ENCODE data around the gene UCHL3. TPM values are rescaled to one million over a fixed set of nuclear protein-coding genes. Genes with fewer than 3 reads are reported as not detected.

UCHL3 gene
- total RNA-seq, 4 donors from 2014 or later = 30.6 to 65.1 (median 46.7) TPM

DNA sequence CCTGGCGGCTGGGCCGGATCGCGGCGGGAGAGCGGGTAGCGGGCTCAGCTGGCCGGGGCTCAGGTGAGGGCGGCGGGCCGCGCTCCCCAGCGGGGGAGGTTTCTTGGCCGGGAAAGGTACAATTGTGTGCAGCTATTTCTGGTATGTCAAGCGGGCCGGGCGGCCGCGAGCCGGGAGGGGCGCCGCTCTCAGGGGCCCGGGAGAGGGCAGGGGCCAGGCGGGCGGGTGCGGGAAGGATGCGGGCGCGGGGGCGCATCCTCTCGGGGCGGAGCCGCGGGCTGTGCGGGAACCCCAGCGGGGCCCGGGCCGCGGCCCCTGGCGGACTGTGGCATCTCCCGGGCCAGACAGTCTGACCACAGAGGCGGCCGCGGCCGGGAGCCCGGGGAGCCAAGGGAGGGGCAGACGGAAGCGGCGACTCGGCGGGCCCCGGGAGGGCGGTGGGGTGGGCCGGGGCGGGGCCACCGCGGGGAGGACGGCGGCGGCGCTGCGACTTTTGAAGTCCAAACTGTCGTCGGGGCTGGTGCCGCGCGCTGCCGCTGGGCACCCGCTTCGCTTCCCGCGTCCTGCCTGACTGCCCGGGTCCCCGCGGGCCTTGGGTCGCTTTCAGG, 86.3 kb downstream of the UCHL3 start, which contains the start of gene LMO7:
TSS of gene LMO7 (plus strand) at position 503 of the 608 bp plus-strand sequence. CDS start 328 bp downstream, outside the sequence.
- H3K4me3 ChIP-seq (ENCODE audit: low read depth, poor library complexity, severe bottlenecking) = peak within 1 kb of the TSS; percentile 38
- peak; percentile 16 to 89 for DNase-seq (ENCODE audit: low spot score in 2 of 2)
- TF ChIP-seq, protein P1, sequence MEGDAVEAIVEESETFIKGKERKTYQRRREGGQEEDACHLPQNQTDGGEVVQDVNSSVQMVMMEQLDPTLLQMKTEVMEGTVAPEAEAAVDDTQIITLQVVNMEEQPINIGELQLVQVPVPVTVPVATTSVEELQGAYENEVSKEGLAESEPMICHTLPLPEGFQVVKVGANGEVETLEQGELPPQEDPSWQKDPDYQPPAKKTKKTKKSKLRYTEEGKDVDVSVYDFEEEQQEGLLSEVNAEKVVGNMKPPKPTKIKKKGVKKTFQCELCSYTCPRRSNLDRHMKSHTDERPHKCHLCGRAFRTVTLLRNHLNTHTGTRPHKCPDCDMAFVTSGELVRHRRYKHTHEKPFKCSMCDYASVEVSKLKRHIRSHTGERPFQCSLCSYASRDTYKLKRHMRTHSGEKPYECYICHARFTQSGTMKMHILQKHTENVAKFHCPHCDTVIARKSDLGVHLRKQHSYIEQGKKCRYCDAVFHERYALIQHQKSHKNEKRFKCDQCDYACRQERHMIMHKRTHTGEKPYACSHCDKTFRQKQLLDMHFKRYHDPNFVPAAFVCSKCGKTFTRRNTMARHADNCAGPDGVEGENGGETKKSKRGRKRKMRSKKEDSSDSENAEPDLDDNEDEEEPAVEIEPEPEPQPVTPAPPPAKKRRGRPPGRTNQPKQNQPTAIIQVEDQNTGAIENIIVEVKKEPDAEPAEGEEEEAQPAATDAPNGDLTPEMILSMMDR (IDR thresholded peaks at IDR 0.05) = no peak
- no peak for TF ChIP-seq POLR2A (IDR thresholded peaks at IDR 0.05)
- 0% methylated on average over 11 to 59 of the region's 76 CpGs for WGBS, 2 donors
- intact Hi-C loops (cut with DNase I; ENCODE audit: low total_unique reads) = loop anchor here (2.0 kb wide), 1 partner anchor 47 kb away; no protein-coding TSS in a partner anchor

DNA sequence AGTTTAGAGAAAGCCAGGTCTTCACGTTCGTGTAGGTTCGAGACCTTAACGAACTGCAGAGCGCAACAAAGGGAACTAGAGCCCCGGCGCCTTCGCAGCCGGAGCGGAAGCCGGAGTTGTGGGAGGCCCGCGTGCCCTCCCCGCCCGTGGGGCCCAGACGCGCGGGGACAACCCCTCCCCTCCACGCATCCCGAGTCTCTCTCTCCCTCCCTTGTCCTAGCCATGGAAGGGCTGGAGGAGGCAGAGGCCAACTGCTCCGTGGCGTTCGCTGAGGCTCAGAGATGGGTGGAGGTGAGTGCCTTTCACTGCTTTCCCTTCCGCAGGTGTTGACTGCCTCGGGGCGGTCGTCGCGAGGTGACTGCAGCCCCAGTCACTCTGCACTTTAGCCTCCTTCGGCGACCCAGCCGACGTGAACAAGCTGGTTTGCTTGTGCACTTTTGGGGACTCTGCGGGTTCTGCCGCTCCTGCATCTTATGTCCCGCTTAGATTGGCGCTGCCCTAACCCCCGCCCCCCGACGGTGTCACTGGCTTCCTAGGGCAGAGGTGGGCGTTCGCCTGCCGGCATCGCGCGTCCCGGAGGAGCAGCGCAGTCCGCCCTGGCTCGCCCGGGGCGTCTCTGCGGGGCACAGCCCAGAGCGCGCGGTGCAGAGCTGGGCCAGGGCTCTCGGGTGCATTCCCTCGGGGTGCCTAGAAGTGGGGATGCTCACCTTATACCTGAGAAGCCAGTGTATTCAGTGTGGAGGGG, 87.0 kb downstream of the UCHL3 start:
- DNase-seq (ENCODE audit: low spot score in 2 of 2) = no peak
- TF ChIP-seq, protein P1 (IDR thresholded peaks at IDR 0.05) = no peak
- TF ChIP-seq POLR2A (IDR thresholded peaks at IDR 0.05) = no peak
- WGBS, 2 donors = 1% methylated on average over 31 to 56 of the region's 58 CpGs
- peak overlapping the region; percentile 38 for H3K4me3 ChIP-seq (ENCODE audit: low read depth, poor library complexity, severe bottlenecking)
- intact Hi-C loops (cut with DNase I; ENCODE audit: low total_unique reads) = no loop called here

DNA sequence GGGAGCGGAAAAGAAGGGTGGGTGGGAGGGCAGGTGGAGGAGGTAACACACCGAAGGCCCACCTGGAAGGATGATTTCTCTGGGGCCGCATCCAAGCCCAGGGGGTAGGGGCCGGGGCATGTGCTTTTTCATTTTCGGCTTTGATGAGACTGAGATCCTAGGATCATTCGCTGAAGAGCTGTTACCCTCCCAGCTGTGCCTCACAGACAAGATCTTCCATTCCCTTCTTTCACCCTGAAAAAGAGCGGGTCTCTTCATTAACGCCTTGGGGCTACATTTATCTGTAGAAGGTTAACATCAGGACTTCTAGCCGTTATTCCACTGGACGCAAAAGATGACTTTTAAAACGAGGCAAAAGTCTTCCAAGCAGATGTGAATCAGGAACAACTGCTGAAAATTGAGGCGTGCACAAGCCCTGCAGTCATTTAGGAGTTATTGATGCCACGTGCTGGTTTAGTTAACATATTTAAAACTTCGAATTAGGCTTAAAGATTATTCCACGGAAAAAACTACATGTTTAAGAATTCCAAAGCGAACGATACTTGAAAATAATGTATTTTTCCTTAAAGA, 87.7 kb downstream of the UCHL3 start:
- intact Hi-C loops (cut with DNase I; ENCODE audit: low total_unique reads) = no loop called here
- peak overlapping the region; percentile 7 for H3K4me3 ChIP-seq (ENCODE audit: low read depth, poor library complexity, severe bottlenecking)
- DNase-seq (ENCODE audit: low spot score in 2 of 2) = no peak
- 7 to 16% methylated on average over 17 of the region's 17 CpGs for WGBS, 2 donors
- TF ChIP-seq, protein P1 (IDR thresholded peaks at IDR 0.05) = no peak
- no peak for TF ChIP-seq POLR2A (IDR thresholded peaks at IDR 0.05)

DNA sequence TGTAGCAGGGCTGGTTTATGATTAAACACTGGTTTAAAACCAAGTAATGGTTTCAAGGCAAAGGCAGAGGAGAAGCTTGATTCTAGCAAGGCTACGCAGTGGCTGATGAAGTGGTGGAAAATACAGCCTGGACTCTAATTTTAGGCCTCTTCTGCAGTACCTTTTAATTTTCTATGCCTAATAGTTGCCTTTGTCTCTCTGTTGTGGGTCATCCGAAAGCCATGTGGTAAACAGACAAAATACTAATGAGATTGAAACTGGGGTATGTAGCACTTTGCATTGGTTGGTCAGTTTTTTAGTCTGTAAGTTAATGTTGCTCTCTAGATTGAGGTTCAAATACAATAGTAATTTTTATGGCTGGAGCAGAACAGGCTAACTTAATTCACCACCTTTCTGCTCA, 89.9 kb downstream of the UCHL3 start:
- H3K4me3 ChIP-seq (ENCODE audit: low read depth, poor library complexity, severe bottlenecking) = no peak overlapping the region
- DNase-seq (ENCODE audit: low spot score in 2 of 2) = no peak
- intact Hi-C loops (cut with DNase I; ENCODE audit: low total_unique reads) = no loop called here
- 99% methylated on average over 2 of the region's 2 CpGs for WGBS, 2 donors
- TF ChIP-seq POLR2A (IDR thresholded peaks at IDR 0.05) = no peak
- TF ChIP-seq, protein P1 (IDR thresholded peaks at IDR 0.05) = no peak

DNA sequence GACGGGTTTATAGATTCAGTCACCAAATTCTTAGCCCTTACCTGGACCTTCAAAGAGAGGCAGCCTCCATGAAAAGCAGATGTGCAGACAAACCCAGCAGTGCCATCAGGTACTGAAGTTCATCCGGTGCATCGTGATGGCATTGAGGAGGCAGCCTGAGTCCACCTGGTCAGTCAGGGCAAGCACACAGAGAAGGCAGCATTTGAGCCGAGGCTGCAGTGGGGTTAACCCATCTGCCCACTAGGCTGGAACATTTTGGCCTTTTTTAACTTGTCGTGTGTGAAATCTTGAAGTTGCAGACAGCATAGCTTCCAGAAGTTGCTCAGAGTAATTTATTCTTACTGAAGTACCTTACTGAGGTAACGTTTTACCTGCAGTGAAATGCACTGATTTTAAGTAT, 91.4 kb downstream of the UCHL3 start:
- intact Hi-C loops (cut with DNase I; ENCODE audit: low total_unique reads) = no loop called here
- DNase-seq (ENCODE audit: low spot score in 2 of 2) = no peak
- H3K4me3 ChIP-seq (ENCODE audit: low read depth, poor library complexity, severe bottlenecking) = no peak overlapping the region
- WGBS, 2 donors = 93 to 95% methylated on average over 6 of the region's 6 CpGs
- no peak for TF ChIP-seq POLR2A (IDR thresholded peaks at IDR 0.05)
- TF ChIP-seq, protein P1 (IDR thresholded peaks at IDR 0.05) = no peak

All from lower leg skin (tissue), 4 donors.